ENCODE measurements around the gene OR5H6. TPM values are rescaled to one million over a fixed set of nuclear protein-coding genes. Genes with fewer than 3 reads are reported as not detected.
"Not testable (repeated sequence)": the region's sequence is repeated elsewhere in the genome, so short reads cannot be mapped to it uniquely, and the experiment has no call there.

The OR5H6 gene
- total RNA-seq, 4 donors from 2014 or later, result not detected

DNA sequence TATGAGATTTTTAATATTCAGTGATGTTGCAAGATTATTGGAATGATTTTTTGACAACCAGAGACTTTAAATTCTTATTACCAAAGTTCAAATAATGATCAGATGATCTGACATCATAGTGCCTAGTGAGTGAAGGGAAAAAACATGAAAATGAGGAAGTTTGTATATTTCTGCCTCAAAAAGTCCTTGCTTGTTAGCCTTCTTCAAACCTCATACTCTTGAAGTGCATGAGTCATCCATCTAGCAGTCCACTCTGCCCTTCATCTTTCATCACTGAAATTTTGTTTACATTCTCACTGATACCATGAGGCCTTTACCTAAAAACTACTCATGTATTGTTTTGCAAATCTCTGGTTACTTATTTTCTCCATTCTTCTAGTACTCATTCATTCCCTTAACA is 23.9 kb upstream of the OR5H6 start:
- no peak for TF ChIP-seq POLR2A (IDR thresholded peaks at IDR 0.05)
- TF ChIP-seq, protein P1, sequence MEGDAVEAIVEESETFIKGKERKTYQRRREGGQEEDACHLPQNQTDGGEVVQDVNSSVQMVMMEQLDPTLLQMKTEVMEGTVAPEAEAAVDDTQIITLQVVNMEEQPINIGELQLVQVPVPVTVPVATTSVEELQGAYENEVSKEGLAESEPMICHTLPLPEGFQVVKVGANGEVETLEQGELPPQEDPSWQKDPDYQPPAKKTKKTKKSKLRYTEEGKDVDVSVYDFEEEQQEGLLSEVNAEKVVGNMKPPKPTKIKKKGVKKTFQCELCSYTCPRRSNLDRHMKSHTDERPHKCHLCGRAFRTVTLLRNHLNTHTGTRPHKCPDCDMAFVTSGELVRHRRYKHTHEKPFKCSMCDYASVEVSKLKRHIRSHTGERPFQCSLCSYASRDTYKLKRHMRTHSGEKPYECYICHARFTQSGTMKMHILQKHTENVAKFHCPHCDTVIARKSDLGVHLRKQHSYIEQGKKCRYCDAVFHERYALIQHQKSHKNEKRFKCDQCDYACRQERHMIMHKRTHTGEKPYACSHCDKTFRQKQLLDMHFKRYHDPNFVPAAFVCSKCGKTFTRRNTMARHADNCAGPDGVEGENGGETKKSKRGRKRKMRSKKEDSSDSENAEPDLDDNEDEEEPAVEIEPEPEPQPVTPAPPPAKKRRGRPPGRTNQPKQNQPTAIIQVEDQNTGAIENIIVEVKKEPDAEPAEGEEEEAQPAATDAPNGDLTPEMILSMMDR (IDR thresholded peaks at IDR 0.05), result no peak
- Histone ChIP-seq H3K27ac (no peak overlapping the region), H3K27me3 (no peaks in the 10 kb centered on the region), H3K4me3 (replicated peaks in 1 of 3) (no peak overlapping the region), H3K4me1 (no peaks in the 10 kb centered on the region), H3K9me3 (no peaks in the 10 kb centered on the region), H3K36me3 (no peaks in the 10 kb centered on the region)
- no peak for DNase-seq
- intact Hi-C loops (cut with DNase I), result no loop called here

DNA sequence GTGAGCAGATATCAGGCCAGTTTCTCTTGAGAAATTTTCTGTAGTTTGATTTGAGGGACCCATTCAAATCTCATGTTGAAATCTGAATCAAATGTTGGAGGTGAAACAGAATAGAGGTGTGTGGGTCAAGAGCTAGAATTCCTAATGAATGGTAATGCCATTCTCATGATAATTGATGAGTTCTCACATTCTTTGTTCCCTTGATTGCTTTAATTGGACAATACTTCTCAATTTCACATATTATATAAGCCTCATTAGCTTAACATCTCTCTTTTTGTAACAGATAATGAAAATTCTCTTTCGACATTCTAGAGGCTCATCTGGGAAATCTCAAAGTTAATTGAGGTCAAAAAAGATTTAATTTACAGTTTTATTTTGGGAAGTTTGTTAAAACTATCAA is 21.9 kb upstream of the OR5H6 start:
- WGBS, 2 donors, result 26 to 81% methylated on average over 1 of the region's 1 CpG
- Histone ChIP-seq H3K9me3 (no peaks in the 10 kb centered on the region), H3K27me3 (no peaks in the 10 kb centered on the region), H3K4me1 (no peaks in the 10 kb centered on the region), H3K27ac (no peak overlapping the region), H3K4me3 (replicated peaks in 1 of 3) (no peak overlapping the region), H3K36me3 (no peaks in the 10 kb centered on the region)
- TF ChIP-seq POLR2A (IDR thresholded peaks at IDR 0.05), result no peak
- TF ChIP-seq, protein P1 (IDR thresholded peaks at IDR 0.05), result no peak
- no peak for DNase-seq
- intact Hi-C loops (cut with DNase I), result no loop called here

DNA sequence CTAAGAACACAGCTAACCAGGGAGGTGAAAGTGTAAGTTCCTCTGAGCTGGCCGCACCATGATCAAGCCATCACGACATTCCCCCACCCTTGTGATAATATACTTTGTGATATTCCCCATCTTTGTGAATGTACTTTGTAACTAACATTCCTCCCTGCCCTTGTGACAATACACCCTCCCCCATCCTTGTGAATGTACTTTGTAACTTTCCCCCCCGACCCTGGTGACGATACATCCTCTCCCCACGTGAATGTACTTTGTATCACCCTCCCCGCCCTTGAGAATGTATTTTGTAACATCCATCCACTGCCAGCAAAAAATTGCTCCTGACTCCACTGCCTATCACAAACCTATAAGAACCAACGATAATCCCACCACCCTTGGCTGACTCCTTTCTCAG is 20.2 kb upstream of the OR5H6 start:
- WGBS, 2 donors, result 62 to 67% methylated on average over 7 of the region's 7 CpGs
- no peaks in the 10 kb centered on the region for H3K27me3 ChIP-seq
- H3K4me1 ChIP-seq, result no peaks in the 10 kb centered on the region
- no peaks in the 10 kb centered on the region for H3K36me3 ChIP-seq
- no peak overlapping the region for H3K4me3 ChIP-seq (replicated peaks in 1 of 3)
- intact Hi-C loops (cut with DNase I), result no loop called here
- no peak for DNase-seq
- TF ChIP-seq, protein P1 (IDR thresholded peaks at IDR 0.05), result no peak
- no peak for TF ChIP-seq POLR2A (IDR thresholded peaks at IDR 0.05)
- H3K27ac ChIP-seq, result no peak overlapping the region
- H3K9me3 ChIP-seq, result no peaks in the 10 kb centered on the region

DNA sequence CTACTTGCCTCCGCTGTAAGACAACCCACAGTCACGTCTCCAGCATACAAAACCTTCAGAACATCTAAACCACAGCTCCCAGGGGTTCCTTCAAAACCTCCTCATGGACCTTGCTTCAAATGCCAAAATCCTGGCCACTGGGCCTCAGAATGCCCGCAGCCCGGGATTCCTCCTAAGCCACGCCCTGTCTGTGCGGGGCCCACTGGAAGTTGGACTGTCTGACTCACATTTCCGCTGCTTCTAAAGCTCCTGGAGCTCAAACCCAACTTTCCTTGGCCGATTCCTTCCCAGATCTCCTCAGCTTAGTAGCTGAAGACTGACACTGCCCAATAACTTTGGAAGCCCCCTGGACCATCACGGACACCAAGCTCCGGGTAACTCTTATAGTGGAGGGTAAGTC is 17.9 kb upstream of the OR5H6 start:
- WGBS, 2 donors, result 93% methylated on average over 10 of the region's 10 CpGs
- Histone ChIP-seq H3K4me1 (no peaks in the 10 kb centered on the region), H3K9me3 (no peaks in the 10 kb centered on the region), H3K27me3 (no peaks in the 10 kb centered on the region), H3K27ac (no peak overlapping the region), H3K4me3 (replicated peaks in 1 of 3) (no peak overlapping the region), H3K36me3 (no peaks in the 10 kb centered on the region)
- intact Hi-C loops (cut with DNase I), result no loop called here
- no peak for DNase-seq
- TF ChIP-seq, protein P1 (IDR thresholded peaks at IDR 0.05), result no peak
- TF ChIP-seq POLR2A (IDR thresholded peaks at IDR 0.05), result no peak

DNA sequence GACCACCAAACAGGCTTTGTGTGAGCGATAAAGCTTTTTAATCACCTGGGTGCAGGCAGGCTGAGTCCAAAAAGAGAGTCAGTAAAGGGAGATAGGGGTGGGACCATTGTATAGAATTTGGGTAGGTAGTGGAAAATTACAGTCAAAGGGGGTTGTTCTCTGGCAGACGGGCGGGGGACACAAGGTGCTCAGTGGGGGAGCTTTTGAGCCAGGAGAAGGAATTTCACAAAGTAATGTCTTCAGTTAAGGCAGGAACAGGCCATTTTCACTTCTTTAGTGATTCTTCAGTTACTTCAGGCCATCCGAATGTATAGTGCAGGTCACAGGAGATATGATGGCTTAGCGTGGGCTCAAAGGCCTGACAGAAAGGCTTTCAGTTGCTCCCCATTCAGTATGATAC is 8.0 kb upstream of the OR5H6 start:
- H3K27ac ChIP-seq; intact Hi-C loops (cut with DNase I); H3K36me3 ChIP-seq; DNase-seq; H3K4me3 ChIP-seq (replicated peaks in 1 of 3); H3K4me1 ChIP-seq; H3K27me3 ChIP-seq; H3K9me3 ChIP-seq: not testable (repeated sequence)
- 65 to 73% methylated on average over 5 of the region's 5 CpGs for WGBS, 2 donors

DNA sequence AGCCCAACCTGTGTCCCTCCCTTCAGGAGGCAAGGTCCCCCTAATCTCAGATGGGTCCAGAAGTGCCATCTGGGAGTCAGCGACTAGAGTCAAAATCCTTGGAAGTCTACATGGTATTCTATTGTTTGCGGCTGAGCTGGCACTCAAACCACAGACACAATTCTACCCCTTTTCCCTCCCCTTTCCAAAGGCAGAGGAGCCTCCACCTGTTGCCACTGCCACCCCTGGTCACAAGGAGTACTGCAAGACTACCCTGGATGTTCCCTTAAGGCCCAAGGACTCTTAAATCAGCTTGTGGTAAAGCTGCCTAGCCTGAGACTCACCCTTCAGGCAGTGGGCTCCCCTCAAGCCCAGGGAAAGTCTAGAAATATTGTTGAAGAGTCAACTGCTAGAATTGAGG is 4.3 kb upstream of the OR5H6 start:
- TF ChIP-seq POLR2A (IDR thresholded peaks at IDR 0.05), result no peak
- TF ChIP-seq, protein P1 (IDR thresholded peaks at IDR 0.05), result no peak
- no peaks in the 10 kb centered on the region for H3K36me3 ChIP-seq
- H3K4me3 ChIP-seq (replicated peaks in 1 of 3), result no peak overlapping the region
- H3K4me1 ChIP-seq, result no peaks in the 10 kb centered on the region
- H3K27me3 ChIP-seq, result no peaks in the 10 kb centered on the region
- DNase-seq, result no peak
- WGBS, 2 donors, result 46 to 64% methylated on average over 2 of the region's 2 CpGs
- H3K27ac ChIP-seq, result no peak overlapping the region
- no peaks in the 10 kb centered on the region for H3K9me3 ChIP-seq
- intact Hi-C loops (cut with DNase I), result no loop called here

Measured in thyroid gland (tissue), 4 donors.